ENCODE measurements around the gene PNPLA4. TPM values are rescaled to one million over a fixed set of nuclear protein-coding genes. Genes with fewer than 3 reads are reported as not detected.

The PNPLA4 gene
- total RNA-seq, 1 donor from 2014 or later: 12.8 TPM

DNA sequence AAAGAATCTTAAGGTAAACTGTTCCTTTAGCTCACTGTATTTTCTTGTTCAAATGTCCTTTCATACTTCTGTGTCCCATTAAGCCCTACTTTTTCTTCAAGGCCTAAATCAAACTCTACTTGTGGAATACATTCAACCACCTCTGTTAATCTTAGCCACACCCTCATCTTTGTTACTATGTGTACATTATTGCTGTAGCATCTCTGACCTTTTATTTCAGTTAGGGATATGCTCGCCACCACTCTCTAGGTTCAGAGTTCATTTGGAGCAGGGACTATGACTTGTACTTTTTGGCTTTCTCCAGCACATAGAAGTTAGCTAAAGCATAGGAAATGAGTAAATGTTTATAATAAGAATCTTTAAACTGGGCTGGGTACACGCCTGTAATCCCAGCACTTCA lies 6.8 kb upstream of the PNPLA4 start:
- Mint-ChIP-seq H3K4me1 (ENCODE audit: low read depth, unreplicated experiment) (peaks cover 2% of the 10 kb centered on the region), H3K9me3 (ENCODE audit: unreplicated experiment) (no peaks in the 10 kb centered on the region), H3K27me3 (ENCODE audit: low read depth, unreplicated experiment) (no peaks in the 10 kb centered on the region), H3K36me3 (ENCODE audit: low read depth, unreplicated experiment) (no peaks in the 10 kb centered on the region), H3K27ac (ENCODE audit: unreplicated experiment) (no peak overlapping the region), H3K4me3 (ENCODE audit: unreplicated experiment) (no peak overlapping the region)
- H3K36me3 ChIP-seq (ENCODE audit: insufficient read depth, low read length): no peaks in the 10 kb centered on the region
- FAIRE-seq (peak; percentile 39), DNase-seq (ENCODE audit: low read depth) (no peak)
- H3K27ac ChIP-seq (ENCODE audit: low read depth, low read length): no peak overlapping the region
- no peaks in the 10 kb centered on the region for H4K20me1 ChIP-seq (ENCODE audit: insufficient read depth, low read length)
- no peak for TF ChIP-seq EZH2 (IDR thresholded peaks at IDR 0.05; ENCODE audit: insufficient read depth, low read length)
- TF ChIP-seq, protein P1, sequence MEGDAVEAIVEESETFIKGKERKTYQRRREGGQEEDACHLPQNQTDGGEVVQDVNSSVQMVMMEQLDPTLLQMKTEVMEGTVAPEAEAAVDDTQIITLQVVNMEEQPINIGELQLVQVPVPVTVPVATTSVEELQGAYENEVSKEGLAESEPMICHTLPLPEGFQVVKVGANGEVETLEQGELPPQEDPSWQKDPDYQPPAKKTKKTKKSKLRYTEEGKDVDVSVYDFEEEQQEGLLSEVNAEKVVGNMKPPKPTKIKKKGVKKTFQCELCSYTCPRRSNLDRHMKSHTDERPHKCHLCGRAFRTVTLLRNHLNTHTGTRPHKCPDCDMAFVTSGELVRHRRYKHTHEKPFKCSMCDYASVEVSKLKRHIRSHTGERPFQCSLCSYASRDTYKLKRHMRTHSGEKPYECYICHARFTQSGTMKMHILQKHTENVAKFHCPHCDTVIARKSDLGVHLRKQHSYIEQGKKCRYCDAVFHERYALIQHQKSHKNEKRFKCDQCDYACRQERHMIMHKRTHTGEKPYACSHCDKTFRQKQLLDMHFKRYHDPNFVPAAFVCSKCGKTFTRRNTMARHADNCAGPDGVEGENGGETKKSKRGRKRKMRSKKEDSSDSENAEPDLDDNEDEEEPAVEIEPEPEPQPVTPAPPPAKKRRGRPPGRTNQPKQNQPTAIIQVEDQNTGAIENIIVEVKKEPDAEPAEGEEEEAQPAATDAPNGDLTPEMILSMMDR (IDR thresholded peaks at IDR 0.05; ENCODE audit: insufficient read depth, low read depth, low read length): no peak
- H3K9ac ChIP-seq (ENCODE audit: low read length): no peak overlapping the region
- H3K4me2 ChIP-seq (ENCODE audit: low read length): no peak overlapping the region
- no peak overlapping the region for H3K4me3 ChIP-seq (ENCODE audit: insufficient read depth, low read depth, low read length)
- no peaks in the 10 kb centered on the region for H3K9me3 ChIP-seq (ENCODE audit: insufficient read depth, low read depth, low read length)
- no peaks in the 10 kb centered on the region for H3K79me2 ChIP-seq (ENCODE audit: insufficient read depth, low read length)
- no peaks in the 10 kb centered on the region for H3K4me1 ChIP-seq (ENCODE audit: insufficient read depth, low read length)
- H3K27me3 ChIP-seq (ENCODE audit: insufficient read depth, low read length): no peaks in the 10 kb centered on the region
- H2AFZ ChIP-seq (ENCODE audit: low read depth, low read length): no peak overlapping the region

DNA sequence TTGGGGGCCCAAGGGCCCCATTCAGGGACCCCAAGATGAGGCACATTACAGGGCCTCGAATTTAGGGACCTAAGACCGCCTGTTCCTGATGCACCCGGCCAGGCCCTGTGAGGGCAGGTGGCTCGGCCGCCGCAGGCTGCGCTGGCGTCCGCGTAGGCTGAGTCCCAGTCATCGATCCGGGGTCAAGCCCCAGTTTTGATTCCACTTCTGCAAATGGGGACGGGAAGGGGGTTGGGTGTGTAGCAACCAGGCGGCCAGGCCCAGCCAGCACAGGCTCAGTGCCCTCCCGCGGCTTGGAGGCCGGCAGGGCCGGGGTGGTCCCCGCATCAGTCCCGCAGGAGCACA lies 327 bp downstream of the PNPLA4 start:
- no peaks in the 10 kb centered on the region for H3K9me3 Mint-ChIP-seq (ENCODE audit: unreplicated experiment)
- no peaks in the 10 kb centered on the region for H3K27me3 Mint-ChIP-seq (ENCODE audit: low read depth, unreplicated experiment)
- H3K4me3 ChIP-seq (ENCODE audit: insufficient read depth, low read depth, low read length): peak overlapping the region; percentile 80
- H3K27ac Mint-ChIP-seq (ENCODE audit: unreplicated experiment): no peak overlapping the region
- H3K4me3 Mint-ChIP-seq (ENCODE audit: unreplicated experiment): peak overlapping the region; percentile 90
- peaks cover 7% of the 10 kb centered on the region for H3K4me1 Mint-ChIP-seq (ENCODE audit: low read depth, unreplicated experiment)
- no peak for FAIRE-seq
- peak overlapping the region; percentile 82 for H3K9ac ChIP-seq (ENCODE audit: low read length)
- H3K4me1 ChIP-seq (ENCODE audit: insufficient read depth, low read length): peaks cover 10% of the 10 kb centered on the region
- H3K27ac ChIP-seq (ENCODE audit: low read depth, low read length): peak overlapping the region; percentile 61
- TF ChIP-seq, protein P1 (IDR thresholded peaks at IDR 0.05; ENCODE audit: insufficient read depth, low read depth, low read length): no peak
- no peak for TF ChIP-seq EZH2 (IDR thresholded peaks at IDR 0.05; ENCODE audit: insufficient read depth, low read length)
- no peaks in the 10 kb centered on the region for H3K36me3 Mint-ChIP-seq (ENCODE audit: low read depth, unreplicated experiment)
- H3K27me3 ChIP-seq (ENCODE audit: insufficient read depth, low read length): no peaks in the 10 kb centered on the region
- H3K36me3 ChIP-seq (ENCODE audit: insufficient read depth, low read length): no peaks in the 10 kb centered on the region
- no peaks in the 10 kb centered on the region for H3K9me3 ChIP-seq (ENCODE audit: insufficient read depth, low read depth, low read length)
- peak overlapping the region; percentile 88 for H3K4me2 ChIP-seq (ENCODE audit: low read length)
- peak overlapping the region; percentile 94 for H2AFZ ChIP-seq (ENCODE audit: low read depth, low read length)
- no peak for DNase-seq (ENCODE audit: low read depth)
- H3K79me2 ChIP-seq (ENCODE audit: insufficient read depth, low read length): no peaks in the 10 kb centered on the region
- H4K20me1 ChIP-seq (ENCODE audit: insufficient read depth, low read length): no peaks in the 10 kb centered on the region

DNA sequence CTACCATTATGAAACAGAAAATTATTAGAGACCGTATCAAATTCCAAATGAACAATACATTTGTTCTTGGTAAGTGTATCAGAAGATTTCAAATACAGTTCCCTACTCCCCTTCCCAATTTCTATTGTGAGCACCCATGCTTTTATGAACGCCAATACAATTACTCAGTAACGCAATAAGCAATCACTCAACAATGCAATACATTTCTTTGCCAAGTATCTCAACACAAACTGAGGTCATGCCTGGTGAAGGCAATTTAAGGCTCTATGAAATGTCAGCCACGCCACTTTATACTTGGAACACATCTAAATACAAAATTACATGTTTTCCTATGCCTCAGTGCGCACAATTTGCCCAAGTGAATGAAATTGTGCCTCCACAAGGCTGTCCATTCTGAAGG lies 712 bp downstream of the PNPLA4 start:
- DNase-seq (ENCODE audit: low read depth) (peak; percentile 25), FAIRE-seq (no peak)
- Mint-ChIP-seq H3K27ac (ENCODE audit: unreplicated experiment) (no peak overlapping the region), H3K9me3 (ENCODE audit: unreplicated experiment) (no peaks in the 10 kb centered on the region), H3K36me3 (ENCODE audit: low read depth, unreplicated experiment) (no peaks in the 10 kb centered on the region), H3K27me3 (ENCODE audit: low read depth, unreplicated experiment) (no peaks in the 10 kb centered on the region), H3K4me3 (ENCODE audit: unreplicated experiment) (peak overlapping the region; percentile 73), H3K4me1 (ENCODE audit: low read depth, unreplicated experiment) (peaks cover 7% of the 10 kb centered on the region)
- Histone ChIP-seq H3K9me3 (ENCODE audit: insufficient read depth, low read depth, low read length) (no peaks in the 10 kb centered on the region), H3K9ac (ENCODE audit: low read length) (peak overlapping the region; percentile 82), H2AFZ (ENCODE audit: low read depth, low read length) (peak overlapping the region; percentile 94), H3K79me2 (ENCODE audit: insufficient read depth, low read length) (no peaks in the 10 kb centered on the region), H3K4me2 (ENCODE audit: low read length) (peak overlapping the region; percentile 88), H3K36me3 (ENCODE audit: insufficient read depth, low read length) (no peaks in the 10 kb centered on the region), H3K4me3 (ENCODE audit: insufficient read depth, low read depth, low read length) (peak overlapping the region; percentile 80), H3K27me3 (ENCODE audit: insufficient read depth, low read length) (no peaks in the 10 kb centered on the region), H4K20me1 (ENCODE audit: insufficient read depth, low read length) (no peaks in the 10 kb centered on the region), H3K27ac (ENCODE audit: low read depth, low read length) (peak overlapping the region; percentile 61), H3K4me1 (ENCODE audit: insufficient read depth, low read length) (peaks cover 10% of the 10 kb centered on the region)
- TF ChIP-seq, protein P1 (IDR thresholded peaks at IDR 0.05; ENCODE audit: insufficient read depth, low read depth, low read length): no peak
- no peak for TF ChIP-seq EZH2 (IDR thresholded peaks at IDR 0.05; ENCODE audit: insufficient read depth, low read length)
